NCI-H82 (cell line): ENCODE measurements around the gene NREP.

Experiments used
- DNase-seq: peaks from one replicate; lab custom pipeline; 2025; lab: John Stamatoyannopoulos, UW

NREP gene

DNA sequence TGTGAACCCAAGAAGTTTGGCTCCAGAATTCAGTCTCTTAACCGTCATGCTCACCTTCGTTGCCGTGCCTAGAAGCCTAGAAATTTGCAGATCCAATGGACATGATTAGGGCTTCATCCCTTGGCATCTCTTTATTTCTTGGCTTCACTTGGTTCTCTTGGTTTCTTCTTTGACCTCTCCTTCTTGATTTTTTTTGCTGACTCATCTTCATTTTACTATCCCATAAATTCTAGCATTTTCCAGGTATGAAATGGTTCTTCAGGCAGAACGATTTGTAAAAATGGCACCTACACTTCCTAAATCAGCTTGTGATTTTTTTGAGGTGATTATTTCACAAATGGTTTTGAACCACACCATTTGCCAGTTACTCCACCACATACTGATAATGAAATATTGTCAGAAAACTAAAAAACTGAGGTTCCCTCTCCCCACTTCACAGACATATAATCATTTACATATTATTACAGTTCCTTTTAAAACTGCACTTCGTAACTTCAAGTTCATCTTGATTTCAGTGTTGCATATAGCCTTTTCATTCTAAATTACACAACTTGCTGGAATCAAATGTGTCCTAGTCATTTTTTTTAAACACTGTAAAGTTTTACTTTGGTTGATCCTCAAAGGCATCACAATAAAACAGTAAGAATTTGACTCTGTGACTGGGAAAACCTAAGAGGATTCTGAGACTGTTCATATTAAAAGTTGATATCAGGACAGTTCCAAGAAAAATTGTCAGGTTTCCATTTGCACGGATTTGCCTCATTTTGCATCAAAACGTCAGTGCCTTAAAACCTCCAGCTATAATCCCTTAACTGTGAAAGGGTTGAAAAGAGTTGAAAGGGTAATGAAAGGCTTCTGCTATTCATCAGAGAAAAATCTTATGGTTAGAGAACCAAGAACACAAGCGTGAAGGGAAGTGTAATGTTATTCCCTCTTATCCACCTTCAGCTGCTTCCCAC lies 8.9 kb upstream of the NREP start:
- no peak for DNase-seq

DNA sequence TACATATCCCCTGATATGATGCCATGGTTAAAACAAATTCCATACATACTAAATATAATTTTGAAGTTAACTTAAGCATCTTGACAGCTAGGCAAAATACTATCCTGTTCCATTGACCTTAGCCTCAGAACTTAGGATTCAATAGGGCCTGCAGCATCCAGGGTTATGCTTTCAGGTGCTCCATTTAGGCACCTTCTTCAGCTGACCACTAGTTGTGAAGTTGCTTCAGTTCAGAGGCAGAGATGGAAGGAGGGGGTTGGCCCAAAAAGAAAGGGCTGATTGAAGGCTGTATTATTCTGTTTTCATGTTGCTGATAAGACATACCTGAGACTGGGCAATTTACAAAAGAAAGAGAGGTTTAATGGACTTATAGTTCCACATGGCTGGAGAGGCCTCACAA lies 7.0 kb upstream of the NREP start:
- no peak for DNase-seq

DNA sequence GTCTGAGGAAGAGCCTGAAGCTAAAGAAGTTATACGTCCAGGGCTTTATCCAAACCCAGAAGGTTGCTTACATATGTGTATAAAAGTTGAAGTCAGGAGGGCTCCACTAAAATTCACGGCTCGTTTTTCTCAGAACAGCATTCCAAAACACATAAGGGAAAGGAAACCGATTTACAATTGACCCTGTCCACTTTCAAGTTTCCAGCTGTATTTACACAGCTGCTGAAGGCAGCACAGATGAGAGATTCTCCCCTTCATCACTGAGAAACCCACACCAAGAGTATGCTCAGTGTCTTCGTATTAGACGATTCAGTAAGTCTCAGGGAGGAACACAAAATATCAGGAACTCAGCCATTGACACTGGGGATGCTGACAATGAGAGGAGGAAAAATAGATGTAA lies 5.9 kb upstream of the NREP start:
- DNase-seq, result no peak

DNA sequence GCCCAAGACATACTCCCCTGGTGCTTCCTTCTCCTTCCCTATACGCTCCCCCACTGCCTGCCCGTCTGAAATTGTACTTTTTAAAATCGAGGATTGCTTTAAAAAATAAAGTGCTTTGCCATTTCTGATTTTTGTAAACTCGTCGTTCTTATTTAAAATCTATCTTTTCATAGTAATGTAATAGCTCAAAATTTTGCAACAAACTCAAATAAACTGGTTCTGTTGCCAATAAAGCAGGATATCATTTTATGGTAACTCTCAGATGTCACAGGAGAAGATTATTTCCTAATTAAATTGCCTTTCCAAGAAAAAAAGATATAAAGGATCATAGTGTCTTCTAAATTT lies 1.3 kb upstream of the NREP start:
- DNase-seq, result no peak

DNA sequence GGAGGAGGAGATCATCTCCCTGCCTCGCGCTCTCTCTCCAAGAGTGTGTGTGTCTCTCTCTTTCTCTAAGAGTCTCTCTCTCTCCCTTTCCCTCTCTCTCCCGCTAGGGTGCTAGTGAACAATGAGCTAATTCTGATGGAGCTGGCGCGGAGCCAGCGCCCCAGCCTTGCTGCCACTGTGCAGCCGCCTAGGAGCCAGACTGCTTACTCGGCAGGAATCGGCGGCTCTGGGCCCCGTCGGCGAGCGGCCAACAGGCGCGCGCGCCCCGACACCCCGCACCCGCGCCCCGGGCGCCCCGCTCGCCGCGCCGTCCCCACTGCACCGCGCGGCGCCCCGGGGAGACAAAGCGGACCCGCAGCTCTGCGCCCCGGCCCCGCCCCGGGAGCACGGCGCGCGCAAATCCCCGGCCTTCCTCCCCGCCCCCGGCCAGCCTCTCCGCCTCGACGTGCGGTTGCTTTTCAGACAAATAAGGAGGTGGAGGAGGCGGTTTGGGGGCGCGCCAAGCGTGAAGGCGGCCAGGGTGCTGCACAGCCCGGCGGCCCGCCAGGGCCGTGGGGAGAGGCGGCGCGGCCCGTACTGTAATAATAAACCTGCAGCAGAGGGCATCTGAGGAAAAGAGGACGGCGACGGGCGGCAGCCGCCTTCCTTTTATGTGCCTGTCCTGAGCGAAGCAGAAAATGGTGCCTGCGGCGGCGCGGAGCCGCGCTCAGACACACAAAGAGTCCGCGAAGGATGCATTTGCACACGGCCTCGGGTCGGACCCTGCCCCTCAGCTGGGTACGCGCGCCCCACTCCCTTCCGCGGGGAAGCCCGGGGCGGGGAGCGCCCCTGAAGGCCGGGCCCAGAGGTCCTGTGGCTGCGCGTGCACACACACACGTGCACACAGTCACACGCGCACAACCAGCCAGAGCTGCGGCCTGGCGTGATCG lies 625 bp upstream of the NREP start:
- peak; percentile 96 for DNase-seq

DNA sequence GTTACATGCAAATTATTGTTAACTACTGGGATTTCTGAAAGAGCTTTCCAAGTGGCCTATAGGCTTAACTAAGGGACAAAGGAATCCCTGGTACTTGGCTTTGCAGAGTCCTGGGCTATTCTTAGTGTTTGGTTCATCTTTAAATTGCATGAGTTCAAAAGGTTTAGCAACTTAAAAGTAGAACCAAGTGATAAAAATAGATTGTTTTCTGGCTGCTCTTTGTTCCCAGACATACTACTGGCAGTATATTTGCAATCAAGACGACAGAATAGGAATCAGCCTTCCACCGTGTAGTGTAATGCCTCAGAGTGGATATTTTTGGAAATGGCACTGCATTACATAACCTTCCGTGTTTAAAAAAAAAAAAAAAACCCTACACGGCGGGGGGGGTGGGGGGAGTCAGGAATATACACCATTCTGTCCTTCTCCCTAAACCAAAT lies 1.0 kb downstream of the NREP start:
- DNase-seq, result peak; percentile 49

DNA sequence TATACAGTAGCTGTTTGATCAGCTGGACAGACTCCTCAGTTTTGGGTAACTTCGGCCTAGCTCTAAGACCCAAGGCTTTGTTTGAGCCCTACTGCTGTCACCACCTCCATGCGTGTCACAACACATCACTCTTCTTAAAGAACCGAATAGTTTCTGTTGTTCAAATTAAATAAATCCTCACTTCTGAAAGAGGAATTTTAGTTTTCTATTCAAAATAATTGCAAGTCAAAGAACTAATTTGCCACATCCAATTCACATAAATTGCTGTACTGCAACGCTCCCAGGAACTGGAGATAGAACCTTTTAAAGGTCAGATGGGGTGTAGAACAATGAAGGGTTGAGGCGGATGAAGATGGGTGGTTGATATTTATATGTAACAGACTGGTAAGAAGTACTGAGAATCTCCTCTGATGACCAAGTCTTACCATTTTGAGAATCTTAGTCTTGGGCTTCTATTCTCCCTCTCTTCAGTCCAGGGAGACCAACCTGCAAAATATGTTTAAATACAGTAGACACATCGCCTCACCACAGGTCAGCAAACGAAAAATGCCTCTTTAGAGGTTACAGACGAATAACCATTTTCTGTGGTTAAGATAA lies 1.6 kb downstream of the NREP start:
- DNase-seq, result peak; percentile 54

DNA sequence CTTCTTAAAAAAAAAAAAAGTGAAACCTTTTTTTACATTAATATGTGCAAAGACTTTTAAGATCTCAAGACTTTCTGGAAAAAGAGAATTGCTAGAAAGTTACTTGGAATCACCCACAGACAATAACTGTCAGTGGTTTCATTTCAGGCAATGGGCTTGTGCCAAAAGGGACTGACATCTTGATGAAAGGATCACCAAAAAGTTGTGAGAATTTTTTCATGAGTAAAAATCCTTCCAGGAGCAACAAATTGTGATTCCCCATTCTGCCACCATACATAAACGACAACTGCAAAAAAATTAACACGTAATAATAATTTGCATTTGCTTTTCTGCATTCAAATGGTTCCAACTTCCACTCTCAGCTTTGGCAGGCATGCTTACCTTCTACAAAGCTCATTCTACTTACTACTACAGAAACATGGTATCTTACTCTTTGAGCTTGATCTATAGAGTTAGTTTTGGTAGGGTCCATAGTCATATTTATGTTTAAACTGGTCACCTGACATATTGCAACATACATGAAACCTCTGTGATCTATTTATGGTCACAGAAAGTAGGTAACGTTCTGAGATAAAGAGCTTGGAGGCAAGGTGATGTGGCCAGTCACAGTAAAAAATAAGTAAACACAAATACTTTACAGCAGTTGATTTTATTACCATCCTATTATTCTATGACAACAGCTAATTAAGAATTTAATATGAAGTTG lies 3.0 kb downstream of the NREP start:
- DNase-seq, result no peak

DNA sequence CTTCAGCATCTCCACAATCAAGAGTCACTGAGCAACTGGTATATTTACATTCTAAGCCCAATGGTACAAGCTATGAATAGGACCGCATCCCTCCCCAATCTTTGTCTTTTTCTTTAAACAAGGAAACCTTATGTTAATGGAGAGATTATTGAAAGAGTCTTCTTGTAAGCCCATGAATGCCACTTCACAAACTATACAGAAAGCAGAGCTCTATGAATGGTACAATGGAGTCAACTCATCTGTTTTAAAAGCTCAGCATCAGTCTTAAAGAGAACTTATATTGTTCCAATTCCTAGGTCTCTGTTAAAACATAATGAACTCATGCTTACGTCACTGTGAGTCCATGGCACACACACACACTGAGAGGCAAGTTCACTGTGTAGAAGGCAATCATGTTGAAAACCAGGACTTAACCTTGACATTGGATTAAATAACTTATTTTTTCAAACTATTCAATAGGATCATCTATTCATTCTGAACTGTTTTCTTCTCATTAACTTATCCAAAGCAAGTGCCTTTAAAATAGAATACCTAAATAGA lies 4.5 kb downstream of the NREP start:
- no peak for DNase-seq

DNA sequence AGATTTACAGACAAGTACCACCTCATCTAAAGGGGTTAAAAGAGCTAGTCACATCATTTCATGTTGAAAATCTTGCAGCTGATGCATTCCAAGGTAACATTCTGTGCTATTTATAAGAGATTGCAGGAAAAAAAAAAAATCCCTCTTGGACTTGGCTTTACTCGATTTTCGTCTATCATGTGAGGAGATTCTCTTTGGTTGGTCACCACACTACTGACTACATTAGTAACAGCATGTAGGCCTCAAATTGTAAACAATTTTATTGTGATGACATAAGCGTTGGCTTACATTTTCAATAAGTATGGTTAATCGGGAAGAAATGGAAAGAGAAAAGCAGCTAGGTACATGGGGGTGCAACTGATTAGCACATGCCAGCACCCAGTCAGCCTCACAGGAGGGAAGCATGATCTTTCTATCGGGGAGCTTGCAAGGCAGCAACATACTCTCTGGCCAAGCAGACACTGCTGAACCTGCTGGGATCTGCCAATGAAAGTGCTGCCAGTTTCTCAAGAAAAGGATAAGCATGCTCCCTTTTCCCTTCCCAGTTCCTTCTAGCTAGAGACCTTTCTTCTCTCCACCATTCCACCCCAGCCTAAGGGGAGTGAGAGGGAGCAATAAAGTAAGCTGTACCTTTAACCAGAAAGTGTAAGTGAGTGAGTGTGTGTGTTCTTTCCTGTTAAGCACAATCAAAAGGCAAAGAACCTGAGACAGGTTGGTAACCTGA lies 7.5 kb downstream of the NREP start:
- no peak for DNase-seq

DNA sequence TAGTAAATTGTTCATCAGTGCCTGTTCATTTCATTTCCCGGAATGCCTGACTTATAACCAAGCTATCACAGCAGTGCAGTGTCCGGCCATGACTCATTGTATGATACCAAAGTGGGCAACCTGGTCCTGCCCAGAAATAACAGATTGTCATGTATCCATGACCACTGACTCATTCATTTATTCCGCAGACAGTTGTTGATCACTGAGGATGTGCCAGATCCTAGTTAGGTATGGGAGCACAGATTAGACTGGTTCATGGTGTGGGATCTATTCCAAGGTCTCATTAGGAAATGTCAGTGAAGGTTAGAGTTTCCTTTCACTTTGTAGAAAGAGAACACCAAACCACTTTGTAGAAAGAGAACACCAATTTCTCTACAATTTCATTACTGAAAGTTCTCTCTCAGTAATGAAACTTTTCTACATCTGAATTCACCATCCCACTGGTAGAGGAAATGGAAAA lies 8.7 kb downstream of the NREP start:
- no peak for DNase-seq

DNA sequence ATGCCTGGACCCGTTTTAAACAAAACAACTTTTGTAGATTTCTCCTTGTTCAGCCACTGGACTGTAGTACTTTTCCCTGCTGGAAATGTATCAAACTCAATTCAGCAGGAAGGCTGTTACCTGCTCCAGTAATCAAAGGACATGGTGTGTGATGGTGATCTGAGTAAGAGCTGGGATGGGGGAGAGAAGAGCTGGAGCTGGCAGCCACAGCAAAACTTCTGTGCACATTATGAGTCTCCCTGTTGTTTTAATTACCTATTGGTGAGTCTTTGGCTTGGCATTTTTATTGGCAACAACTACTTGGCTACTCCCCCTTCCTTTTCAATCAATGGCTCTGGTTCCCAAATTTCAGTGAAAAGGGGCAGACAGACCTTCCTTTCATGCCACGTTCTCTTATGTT lies 9.7 kb downstream of the NREP start:
- DNase-seq, result no peak

DNA sequence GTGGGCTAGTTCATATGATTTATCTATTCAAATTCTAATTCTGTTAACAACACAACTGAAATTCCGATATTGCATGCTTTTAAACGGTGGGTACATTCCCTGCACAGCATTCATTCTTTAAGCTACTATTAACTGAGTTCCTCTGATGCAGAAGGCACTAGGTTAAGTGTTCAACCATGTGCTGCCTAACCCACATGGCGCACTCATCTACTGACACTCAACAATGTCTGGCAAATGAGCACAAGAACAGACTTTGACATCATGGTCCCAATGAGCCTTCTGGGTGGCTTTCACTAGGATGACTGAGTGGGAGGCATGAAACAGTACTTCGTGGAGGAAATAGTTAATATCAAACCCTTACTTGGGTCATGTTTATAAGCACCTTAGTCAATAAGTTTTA lies 10.2 kb downstream of the NREP start:
- no peak for DNase-seq

DNA sequence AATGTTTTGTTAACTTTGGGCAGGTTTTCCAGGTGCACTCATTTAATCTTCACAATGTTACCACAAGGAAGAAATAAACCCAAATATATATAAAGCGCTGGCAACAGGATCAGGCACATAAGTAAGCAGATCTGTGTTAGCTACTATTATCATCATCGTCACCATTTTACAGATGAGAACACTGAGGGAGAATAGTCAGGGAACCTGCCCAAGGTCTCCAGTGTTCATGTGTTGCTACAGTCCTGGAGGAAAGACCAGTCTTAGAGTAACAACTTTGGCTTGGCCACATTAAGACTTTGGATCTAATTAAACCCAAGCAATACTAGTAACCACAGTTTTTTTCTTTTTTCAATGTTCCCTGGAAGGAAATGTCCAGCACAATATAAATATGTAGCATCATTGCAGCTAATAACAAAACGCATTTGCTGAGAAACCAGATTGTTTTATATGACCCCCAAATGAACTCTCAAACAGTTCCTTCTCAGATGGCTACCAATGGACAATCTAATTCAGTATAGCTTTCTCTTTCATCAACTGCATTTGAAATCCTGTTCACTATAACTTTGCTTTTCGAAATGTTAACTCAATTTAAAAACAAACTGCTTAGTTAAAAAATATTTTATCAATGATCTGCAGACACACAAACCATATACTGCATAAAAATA lies 11.8 kb downstream of the NREP start:
- DNase-seq, result no peak

DNA sequence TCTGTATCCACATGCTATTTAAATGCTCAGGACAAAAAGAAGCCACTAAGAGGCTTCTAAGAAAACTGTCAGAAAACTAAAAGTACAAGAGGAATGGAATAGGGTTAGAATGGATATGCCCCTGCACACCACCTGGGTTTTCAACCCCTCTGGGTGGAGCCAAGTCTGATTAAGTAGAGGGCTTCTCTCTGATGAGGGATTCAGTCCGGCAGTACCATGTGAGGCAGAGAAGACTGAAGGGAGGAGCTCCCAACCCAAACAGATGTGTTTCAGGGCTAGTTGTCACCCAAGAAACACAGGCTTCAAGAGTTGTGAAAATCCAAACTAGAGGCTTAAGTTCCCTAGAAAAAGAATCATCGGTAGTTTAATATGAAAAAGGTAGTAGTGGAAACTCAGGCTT lies 12.5 kb downstream of the NREP start:
- peak; percentile 20 for DNase-seq

DNA sequence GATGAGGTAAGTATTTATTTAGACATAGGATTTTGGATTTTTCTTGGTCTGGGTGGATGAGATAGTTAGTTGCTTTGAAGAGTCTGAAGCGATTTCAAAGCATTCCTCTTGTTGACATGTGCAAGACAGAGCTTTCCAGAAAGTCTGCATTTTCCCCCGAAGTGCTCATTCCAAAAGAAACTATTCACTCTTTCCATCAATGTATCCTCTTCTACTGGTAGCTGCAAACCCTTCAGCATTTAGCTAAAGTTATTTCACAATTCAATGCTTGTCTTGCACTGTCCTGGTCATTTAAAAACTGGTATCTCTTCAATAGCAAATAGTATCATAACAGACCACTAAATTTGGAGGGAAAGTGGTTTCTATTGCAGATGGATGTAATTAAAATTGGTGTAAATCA lies 13.0 kb downstream of the NREP start:
- DNase-seq, result no peak

DNA sequence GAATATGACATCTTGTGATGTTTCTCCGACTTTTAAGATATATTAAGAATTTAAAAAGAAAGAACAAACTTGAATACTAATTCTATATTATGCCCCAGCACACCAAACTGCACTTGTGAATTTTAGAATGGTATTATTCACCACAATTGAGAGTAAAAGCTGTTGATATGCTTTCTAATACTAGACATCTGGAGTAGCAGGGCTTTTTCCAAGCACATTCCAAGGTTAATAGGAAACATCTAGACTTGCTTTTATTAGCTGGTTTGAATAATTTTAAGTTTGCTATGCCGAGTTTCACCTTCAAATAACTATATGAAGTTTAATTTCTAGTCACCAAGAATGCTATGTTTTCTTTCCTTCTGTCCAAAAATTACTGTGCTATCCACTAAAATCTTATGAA lies 13.5 kb downstream of the NREP start:
- no peak for DNase-seq

DNA sequence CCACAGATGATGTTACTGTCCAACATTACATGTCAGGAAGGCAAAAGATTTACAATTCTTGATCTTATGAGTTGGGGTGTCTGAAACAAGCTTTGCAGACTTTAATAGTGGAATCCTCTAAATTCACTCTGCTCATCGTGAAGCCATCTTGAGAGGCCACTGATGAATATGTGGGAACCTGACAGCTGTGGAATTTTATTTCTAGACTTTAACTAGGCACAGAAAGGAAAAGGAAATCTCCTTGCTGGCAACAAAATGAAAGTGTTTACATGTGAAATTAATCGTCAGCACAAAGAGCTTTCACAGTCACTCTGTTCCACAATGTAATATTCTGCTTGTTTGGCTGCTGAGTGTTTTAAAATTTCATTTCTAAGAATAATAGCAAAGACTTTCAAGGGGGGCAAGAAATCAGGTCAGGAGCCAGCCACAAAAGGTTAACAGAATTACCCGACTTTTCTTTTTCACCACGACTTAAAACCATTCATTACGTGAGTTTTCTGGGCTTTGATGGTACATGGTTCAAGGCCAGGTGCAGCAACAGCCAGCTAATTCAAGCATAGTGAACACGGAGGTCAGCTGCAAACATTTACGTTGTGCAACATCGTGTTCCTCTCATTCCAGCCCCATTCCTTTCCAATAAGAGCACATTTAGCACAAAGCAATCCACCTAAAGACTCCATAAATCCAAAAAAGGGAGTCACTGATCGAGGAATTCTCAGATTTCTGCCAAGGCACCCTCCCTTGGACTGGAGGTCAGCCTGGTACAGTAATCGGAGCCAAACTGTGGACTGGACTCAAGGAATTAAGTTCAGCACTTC lies 14.6 kb downstream of the NREP start:
- no peak for DNase-seq

DNA sequence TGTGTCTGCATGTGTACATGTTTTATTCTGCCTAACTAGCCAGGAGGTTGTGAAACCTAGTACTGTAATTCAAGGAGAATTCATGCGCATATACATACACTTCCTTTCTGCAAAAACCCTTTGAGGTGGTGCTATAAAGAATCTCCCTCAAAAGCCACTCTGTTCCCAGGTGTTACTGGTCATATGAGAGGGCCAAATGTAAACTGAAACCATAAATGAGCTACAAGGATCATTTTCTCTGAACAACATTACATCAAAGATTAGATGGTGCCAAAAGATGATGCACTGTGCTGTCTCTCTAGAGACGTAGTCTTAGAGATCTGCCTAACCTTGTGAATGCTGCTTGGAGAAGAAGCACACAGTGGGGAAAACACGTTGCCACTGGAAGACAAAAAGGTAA lies 15.7 kb downstream of the NREP start:
- DNase-seq, result no peak
